Measurements from ENCODE around the gene FLVCR2.

The FLVCR2 gene

DNA sequence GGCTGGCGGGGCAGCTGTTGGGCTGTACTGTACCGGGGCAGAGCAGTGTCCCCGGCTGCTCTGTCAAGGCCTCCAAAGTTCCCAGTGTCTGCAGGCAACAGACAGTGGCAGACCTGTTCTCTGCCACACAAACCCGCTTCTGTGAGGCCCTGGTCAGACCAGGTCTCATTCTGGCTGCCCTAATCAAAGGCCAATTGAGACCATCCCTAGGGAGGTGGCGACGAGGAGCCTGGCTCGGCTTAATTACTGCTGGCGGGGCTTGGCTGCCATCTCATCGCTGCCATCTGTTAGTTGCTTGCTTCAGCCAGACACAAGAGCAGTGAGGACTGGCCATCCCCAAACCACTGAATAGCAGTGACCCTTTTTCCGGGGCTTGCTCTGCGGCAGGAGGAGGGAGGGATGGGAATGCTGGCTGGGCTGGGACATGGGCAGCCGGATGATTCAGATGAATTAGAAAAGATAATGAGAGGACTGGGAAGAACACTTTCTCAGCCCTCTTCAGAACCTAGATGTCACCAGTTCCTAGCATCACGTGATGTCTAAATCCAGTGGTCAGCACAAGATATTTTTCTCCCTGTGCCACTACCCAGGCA lies 57.8 kb downstream of the FLVCR2 start:
- no peak overlapping the region for H3K4me3 ChIP-seq (ENCODE audit: low read depth, low read length)
- TF ChIP-seq, protein P1, sequence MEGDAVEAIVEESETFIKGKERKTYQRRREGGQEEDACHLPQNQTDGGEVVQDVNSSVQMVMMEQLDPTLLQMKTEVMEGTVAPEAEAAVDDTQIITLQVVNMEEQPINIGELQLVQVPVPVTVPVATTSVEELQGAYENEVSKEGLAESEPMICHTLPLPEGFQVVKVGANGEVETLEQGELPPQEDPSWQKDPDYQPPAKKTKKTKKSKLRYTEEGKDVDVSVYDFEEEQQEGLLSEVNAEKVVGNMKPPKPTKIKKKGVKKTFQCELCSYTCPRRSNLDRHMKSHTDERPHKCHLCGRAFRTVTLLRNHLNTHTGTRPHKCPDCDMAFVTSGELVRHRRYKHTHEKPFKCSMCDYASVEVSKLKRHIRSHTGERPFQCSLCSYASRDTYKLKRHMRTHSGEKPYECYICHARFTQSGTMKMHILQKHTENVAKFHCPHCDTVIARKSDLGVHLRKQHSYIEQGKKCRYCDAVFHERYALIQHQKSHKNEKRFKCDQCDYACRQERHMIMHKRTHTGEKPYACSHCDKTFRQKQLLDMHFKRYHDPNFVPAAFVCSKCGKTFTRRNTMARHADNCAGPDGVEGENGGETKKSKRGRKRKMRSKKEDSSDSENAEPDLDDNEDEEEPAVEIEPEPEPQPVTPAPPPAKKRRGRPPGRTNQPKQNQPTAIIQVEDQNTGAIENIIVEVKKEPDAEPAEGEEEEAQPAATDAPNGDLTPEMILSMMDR (IDR thresholded peaks at IDR 0.05; ENCODE audit: control insufficient read depth, extremely low read depth, insufficient read depth), result no peak
- DNase-seq (ENCODE audit: low read depth), result no peak

DNA sequence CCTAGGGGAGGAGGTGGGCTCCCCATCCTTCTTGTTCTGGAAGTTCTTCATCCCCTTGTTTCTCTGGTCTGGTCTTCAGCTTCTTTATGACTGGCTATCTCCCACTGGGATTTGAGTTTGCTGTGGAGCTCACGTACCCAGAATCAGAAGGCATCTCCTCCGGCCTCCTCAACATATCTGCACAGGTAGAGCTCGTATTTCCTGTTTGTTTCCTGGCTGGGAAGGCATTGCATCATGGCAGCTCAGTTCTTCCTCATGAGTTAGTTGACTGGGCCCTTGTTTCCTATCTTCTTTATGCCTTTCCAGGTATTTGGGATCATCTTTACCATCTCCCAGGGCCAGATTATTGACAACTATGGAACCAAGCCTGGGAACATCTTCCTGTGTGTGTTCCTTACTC lies 62.5 kb downstream of the FLVCR2 start:
- peak; percentile 23 for DNase-seq (ENCODE audit: low read depth)
- TF ChIP-seq, protein P1 (IDR thresholded peaks at IDR 0.05; ENCODE audit: control insufficient read depth, extremely low read depth, insufficient read depth), result no peak
- H3K4me3 ChIP-seq (ENCODE audit: low read depth, low read length), result no peak overlapping the region

DNA sequence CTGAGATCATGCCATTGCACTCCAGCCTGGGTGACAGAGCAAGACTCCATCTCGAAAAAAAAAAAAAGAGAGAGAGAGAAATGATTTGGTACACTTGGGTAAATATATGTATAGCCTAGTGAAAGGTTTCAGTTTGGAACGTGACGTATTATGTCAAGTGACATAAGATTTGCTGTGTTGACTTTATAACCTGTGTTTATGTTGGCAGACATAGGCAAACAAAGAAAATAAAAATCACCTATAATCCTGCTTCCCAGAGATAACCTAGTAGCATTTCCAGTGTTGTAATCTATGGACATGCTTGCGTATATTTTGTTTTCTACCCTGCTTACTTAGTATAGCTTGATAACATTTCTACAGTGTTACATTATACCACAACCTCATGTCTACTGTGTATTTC lies 65.6 kb downstream of the FLVCR2 start:
- peak; percentile 97 for DNase-seq (ENCODE audit: low read depth)
- TF ChIP-seq, protein P1 (IDR thresholded peaks at IDR 0.05; ENCODE audit: control insufficient read depth, extremely low read depth, insufficient read depth), result no peak

DNA sequence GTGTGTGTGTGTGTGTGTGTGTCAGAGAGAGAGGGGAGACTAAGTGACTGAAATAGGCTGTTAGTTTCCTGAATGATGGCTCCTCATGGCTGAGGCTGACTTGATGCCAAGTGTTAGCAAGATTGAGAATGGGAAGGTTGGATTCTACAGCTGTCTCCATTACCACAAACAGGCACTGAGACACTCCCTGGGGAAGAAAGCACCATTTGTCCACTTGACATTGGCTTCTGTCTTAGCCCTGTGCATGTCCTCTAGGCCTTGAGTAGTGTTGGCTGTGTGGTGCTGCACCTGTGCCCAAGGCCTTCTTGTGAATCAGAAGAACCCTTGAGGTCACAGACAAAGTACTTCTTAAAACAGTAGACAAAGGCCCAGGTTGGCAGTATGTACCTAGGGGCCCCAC lies 66.6 kb downstream of the FLVCR2 start:
- no peak overlapping the region for H3K4me3 ChIP-seq (ENCODE audit: low read depth, low read length)
- no peak for DNase-seq (ENCODE audit: low read depth)
- TF ChIP-seq, protein P1 (IDR thresholded peaks at IDR 0.05; ENCODE audit: control insufficient read depth, extremely low read depth, insufficient read depth), result no peak

More for the DNA sequence above, 65.6 kb downstream of the FLVCR2 start:
- H3K4me3 ChIP-seq (ENCODE audit: low read depth, low read length), result peak overlapping the region; percentile 8; the same call in 1 of the 2 replicates

DNA sequence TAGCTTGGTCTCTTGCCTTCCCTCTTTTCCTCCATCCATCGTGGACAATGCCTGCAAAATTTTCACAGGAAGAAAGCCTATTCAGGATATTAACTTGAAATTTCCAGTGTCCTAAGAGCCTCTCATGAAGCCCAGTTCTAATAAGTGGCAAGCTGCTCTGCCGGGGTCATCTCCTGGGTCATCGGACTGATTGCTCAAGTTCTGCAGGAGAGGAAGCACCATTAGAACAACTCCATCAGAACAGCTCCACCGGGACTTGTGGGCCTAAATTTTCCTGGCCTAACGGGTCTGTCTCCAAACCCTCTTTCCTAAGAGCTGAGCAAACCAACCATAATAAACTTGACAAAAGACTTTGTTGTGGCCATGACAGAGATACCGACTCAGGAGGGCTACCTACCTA lies 68.3 kb downstream of the FLVCR2 start:
- DNase-seq (ENCODE audit: low read depth), result no peak
- H3K4me3 ChIP-seq (ENCODE audit: low read depth, low read length), result no peak overlapping the region

DNA sequence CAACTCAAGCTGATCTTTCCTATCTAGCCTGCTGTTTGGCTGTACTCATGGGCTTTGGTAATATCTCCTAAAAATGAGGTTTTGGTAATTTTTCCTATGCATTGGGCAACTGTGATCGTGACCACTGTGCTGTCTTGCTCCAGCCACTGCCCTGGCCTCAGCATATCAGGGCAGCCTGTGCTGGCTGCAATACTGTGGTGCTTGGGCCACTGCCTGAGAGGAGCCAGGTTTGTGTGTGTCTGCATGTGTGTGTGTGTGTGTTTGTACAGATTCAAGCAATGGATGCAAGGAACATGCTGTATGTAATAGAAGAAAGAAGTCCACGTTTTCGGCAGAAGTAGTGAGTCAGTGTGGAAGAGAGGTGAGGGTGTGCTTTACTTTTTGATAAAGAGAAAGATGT lies 69.2 kb downstream of the FLVCR2 start:
- TF ChIP-seq, protein P1 (IDR thresholded peaks at IDR 0.05; ENCODE audit: control insufficient read depth, extremely low read depth, insufficient read depth), result no peak
- no peak for DNase-seq (ENCODE audit: low read depth)
- H3K4me3 ChIP-seq (ENCODE audit: low read depth, low read length), result no peak overlapping the region

More for the DNA sequence above, 68.3 kb downstream of the FLVCR2 start:
- TF ChIP-seq, protein P1 (IDR thresholded peaks at IDR 0.05; ENCODE audit: control insufficient read depth, extremely low read depth, insufficient read depth), result no peak
